Activated T-helper 1 cell treated with anti-CD3 and anti-CD28 coated beads, Interleukin-2, amount 50 U/mL, for 16 hours (primary cell): Measurements from ENCODE around the gene OR8H1.

ENCODE experiments used
- DNase-seq, 2 donors: peaks; one replicate each; pipeline ENCODE4 v3.0.0-alpha.2; 2020; ENCODE audit warnings: low read depth in 1 of 2, low spot score in 1 of 2

Gene OR8H1

GRCh38 chr11:56292154-56292553 lies at the start of gene OR8H1:
TSS of gene OR8H1 (minus strand) at chr11:56292254. CDS start at chr11:56291062, 1,192 bp downstream.
- no peak for DNase-seq

- DNase-seq, result no peak
Observed at GRCh38 chr11:56340289-56340688, 48.2 kb upstream of the OR8H1 start.

- no peak for DNase-seq
Observed at GRCh38 chr11:56333156-56333555, 41.1 kb upstream of the OR8H1 start.

- no peak for DNase-seq
Observed at GRCh38 chr11:56331861-56332491, 39.9 kb upstream of the OR8H1 start.

GRCh38 chr11:56314844-56315243 lies 22.8 kb upstream of the OR8H1 start, which contains the start of gene OR8K3:
TSS of gene OR8K3 (plus strand) at chr11:56315144. CDS start at chr11:56318307, 3,163 bp downstream.
- DNase-seq, result no peak

GRCh38 chr11:56307836-56308235 lies 15.8 kb upstream of the OR8H1 start:
- no peak for DNase-seq

GRCh38 chr11:56296898-56297297 lies 4.8 kb upstream of the OR8H1 start:
- DNase-seq, result no peak

- DNase-seq, result no peak
Observed at GRCh38 chr11:56273854-56274253, 18.2 kb downstream of the OR8H1 start, which contains the start of gene OR5T1. TSS of gene OR5T1 (plus strand) at chr11:56274154. CDS start at chr11:56275639, 1,485 bp downstream.

- no peak for DNase-seq
Observed at GRCh38 chr11:56271092-56271491, 21.0 kb downstream of the OR8H1 start.

GRCh38 chr11:56251954-56252353 lies 40.1 kb downstream of the OR8H1 start, which contains the start of gene OR5T3:
TSS of gene OR5T3 (plus strand) at chr11:56252254. CDS start at chr11:56252254, 0 bp downstream.
- DNase-seq, result no peak
